Measurements from ENCODE around the gene TMEM132C.

The TMEM132C gene

DNA sequence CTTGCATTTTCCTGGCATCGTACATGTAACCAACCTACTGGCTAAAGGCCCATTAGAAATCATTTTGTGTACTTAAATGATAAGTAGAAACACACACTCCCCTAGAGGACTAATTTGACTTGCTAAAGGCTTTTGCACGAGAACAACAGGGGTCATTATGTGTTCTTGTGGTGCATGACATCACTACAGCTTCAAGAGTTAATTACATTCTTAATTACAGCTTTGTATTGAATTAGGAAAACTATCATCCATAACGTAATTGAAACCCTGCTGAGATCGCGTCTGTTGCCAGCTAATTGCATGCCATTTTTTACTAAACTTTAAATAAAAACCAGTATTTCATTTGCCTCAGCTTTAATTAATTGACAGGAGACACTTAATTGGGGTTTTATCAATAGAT is 51.4 kb downstream of the TMEM132C start:
- CTCF ChIA-PET, result no interaction called here
- H3K9me3 ChIP-seq (ENCODE audit: control insufficient read depth, insufficient read depth, low read depth, low read length), result no peaks in the 10 kb centered on the region
- no peak overlapping the region for H3K27ac ChIP-seq (ENCODE audit: extremely low read depth, low read depth, low read length)
- no peaks in the 10 kb centered on the region for H3K4me1 ChIP-seq (ENCODE audit: control insufficient read depth, insufficient read depth, low read length)
- POLR2A ChIA-PET, result no interaction called here
- no peak overlapping the region for H3K4me3 ChIP-seq (ENCODE audit: low read depth, low read length)
- no peaks in the 10 kb centered on the region for H3K36me3 ChIP-seq (ENCODE audit: control insufficient read depth in 2 of 2, insufficient read depth in 1 of 2, low read length in 2 of 2)
- TF ChIP-seq ZFP41 (tag by site-specific recombination; IDR thresholded peaks at IDR 0.05; ENCODE audit: borderline replicate concordance) (no peak), SP7 (tag by site-specific recombination; IDR thresholded peaks at IDR 0.05) (0 out of 2 replicates have a peak, but pooled peaks have one; percentile 28), ZNF133 (tag by site-specific recombination; IDR thresholded peaks at IDR 0.05) (no peak)

DNA sequence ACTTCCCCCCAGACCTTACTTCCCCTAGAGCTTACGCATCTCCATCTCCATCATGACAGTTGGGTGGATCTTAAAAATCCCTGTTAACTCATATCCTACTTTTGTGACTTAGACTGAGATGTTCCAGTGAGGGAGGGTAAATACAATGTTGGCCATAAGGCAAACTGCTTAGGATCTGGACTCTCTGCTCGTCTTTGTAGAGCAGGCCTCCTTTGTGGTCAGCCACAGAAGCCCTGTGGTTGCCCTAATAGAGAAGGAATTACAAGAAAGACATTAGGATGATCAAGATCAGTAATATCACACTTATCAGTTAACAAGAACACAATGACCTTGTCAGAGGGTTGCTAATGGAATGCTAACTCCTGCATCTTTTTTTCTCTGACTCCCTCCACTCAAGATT is 52.0 kb downstream of the TMEM132C start:
- H3K4me1 ChIP-seq (ENCODE audit: control insufficient read depth, insufficient read depth, low read length), result no peaks in the 10 kb centered on the region
- no peak overlapping the region for H3K4me3 ChIP-seq (ENCODE audit: low read depth, low read length)
- TF ChIP-seq ZNF16 (tag by site-specific recombination; IDR thresholded peaks at IDR 0.05; ENCODE audit: low read depth) (no peak), ZBTB17 (tag by site-specific recombination; IDR thresholded peaks at IDR 0.05) (no peak), ZNF423 (tag by site-specific recombination; IDR thresholded peaks at IDR 0.05) (no peak), ZNF571 (tag by site-specific recombination; IDR thresholded peaks at IDR 0.05) (no peak), ZNF184 (tag by site-specific recombination; IDR thresholded peaks at IDR 0.05) (no peak), ZNF560 (tag by site-specific recombination; IDR thresholded peaks at IDR 0.05; ENCODE audit: borderline replicate concordance) (no peak), HOXD13 (CRISPR knock-in tag; IDR thresholded peaks at IDR 0.05; ENCODE audit: borderline replicate concordance) (no peak), GFI1B (tag by site-specific recombination; IDR thresholded peaks at IDR 0.05) (no peak), ZNF398 (tag by site-specific recombination; IDR thresholded peaks at IDR 0.05) (no peak)
- no peaks in the 10 kb centered on the region for H3K36me3 ChIP-seq (ENCODE audit: control insufficient read depth in 2 of 2, insufficient read depth in 1 of 2, low read length in 2 of 2)
- POLR2A ChIA-PET, result no interaction called here
- no peak overlapping the region for H3K27ac ChIP-seq (ENCODE audit: extremely low read depth, low read depth, low read length)
- CTCF ChIA-PET, result no interaction called here
- no peaks in the 10 kb centered on the region for H3K9me3 ChIP-seq (ENCODE audit: control insufficient read depth, insufficient read depth, low read depth, low read length)

GRCh38 chr12:128322341-128322740 is 55.4 kb downstream of the TMEM132C start:
- Histone ChIP-seq H3K36me3 (ENCODE audit: control insufficient read depth in 2 of 2, insufficient read depth in 1 of 2, low read length in 2 of 2) (no peaks in the 10 kb centered on the region), H3K4me1 (ENCODE audit: control insufficient read depth, insufficient read depth, low read length) (no peaks in the 10 kb centered on the region), H3K27ac (ENCODE audit: extremely low read depth, low read depth, low read length) (no peak overlapping the region), H3K9me3 (ENCODE audit: control insufficient read depth, insufficient read depth, low read depth, low read length) (no peaks in the 10 kb centered on the region), H3K4me3 (ENCODE audit: low read depth, low read length) (no peak overlapping the region)
- ChIA-PET POLR2A (no interaction called here), CTCF (no interaction called here)
- TF ChIP-seq ZNF280D (tag by site-specific recombination; IDR thresholded peaks at IDR 0.05) (no peak), ZNF416 (tag by site-specific recombination; IDR thresholded peaks at IDR 0.05) (no peak), ZNF791 (tag by site-specific recombination; IDR thresholded peaks at IDR 0.05) (no peak), ZFP37 (tag by site-specific recombination; IDR thresholded peaks at IDR 0.05) (no peak), ZNF169 (tag by site-specific recombination; IDR thresholded peaks at IDR 0.05) (no peak), KLF8 (tag by site-specific recombination; IDR thresholded peaks at IDR 0.05) (no peak), GLIS1 (tag by site-specific recombination; IDR thresholded peaks at IDR 0.05) (no peak), ZBTB44 (tag by site-specific recombination; IDR thresholded peaks at IDR 0.05) (no peak), YY1 (tag by site-specific recombination; IDR thresholded peaks at IDR 0.05) (no peak), ZNF449 (tag by site-specific recombination; IDR thresholded peaks at IDR 0.05) (no peak), ZNF677 (tag by site-specific recombination; IDR thresholded peaks at IDR 0.05) (no peak), ZNF658 (tag by site-specific recombination; IDR thresholded peaks at IDR 0.05) (no peak)

All from HEK293 (cell line).